Mucosa of descending colon (tissue), 3 donors: ENCODE measurements around the gene WDR36. TPM values are rescaled to one million over a fixed set of nuclear protein-coding genes. Genes with fewer than 3 reads are reported as not detected.

ENCODE experiments used
- ATAC-seq: fragments of 200-7000 bp; cut with Tn5 transposase; one replicate; pipeline ENCODE4 v1.9.1; 2020; ENCODE audit warnings: mild to moderate bottlenecking, moderate library complexity
- DNase-seq, 3 donors: peaks; one replicate each; pipeline ENCODE4 v3.0.0-alpha.2; 2020
- H3K36me3 ChIP-seq: fragments of 200-600 bp; one replicate; pipeline ENCODE4 v1.8.0; 2021; ENCODE audit warnings: low read depth, mild to moderate bottlenecking
- H3K4me1 ChIP-seq: fragments of 200-600 bp; one replicate; pipeline ENCODE4 v1.8.0; 2021; ENCODE audit warnings: low read depth, mild to moderate bottlenecking
- H3K4me3 ChIP-seq: fragments of 200-600 bp; one replicate; pipeline ENCODE4 v1.8.0; 2021; ENCODE audit warnings: mild to moderate bottlenecking
- H3K9me3 ChIP-seq: fragments of 200-600 bp; one replicate; pipeline ENCODE4 v1.8.0; 2021; ENCODE audit warnings: mild to moderate bottlenecking
- CTCF ChIP-seq: fragments of 200-600 bp; IDR thresholded peaks from one replicate; pipeline ENCODE4 v1.8.0; 2022; ENCODE audit warnings: antibody characterized with exemption, mild to moderate bottlenecking
- intact Hi-C, 2 donors: fragments of 100-400 bp; cut with DNase I in 1 of 2; cut with micrococcal nuclease in 1 of 2; formaldehyde crosslinking; loops; one replicate each; pipeline versions ENCODE4 v1.11.0 to v1.11.1; 2022; cut with DNase I, micrococcal nuclease
- total RNA-seq, 3 donors: library from RNA; stranded (reverse); fragmentation: NEBNext Ultra II Directional in 2 of 3; extraction: Animal tissue kit (Norgen Biotek cat#: 25700) in 2 of 3; gene quantifications; one replicate each; pipeline versions ENCODE4 v1.2.1 to v1.2.4, GENCODE V29; 2021 to 2023
- donor health status: DM: no; HTN: no; CAD: no; lungs with moderate emphysema.
- donor health status: DM: no; HTN: no; CAD: no.
- donor health status: DM: no; HTN: yes; CAD: no.

The WDR36 gene
- total RNA-seq, 3 donors from 2014 or later: 17.1 to 22.4 (median 17.3) TPM

GRCh38 chr5:111121926-111122325 is 29.8 kb downstream of the WDR36 start:
- Histone ChIP-seq H3K4me3 (no peak overlapping the region), H3K9me3 (no peaks in the 10 kb centered on the region), H3K36me3 (no peaks in the 10 kb centered on the region), H3K4me1 (no peaks in the 10 kb centered on the region)
- ATAC-seq (no peak), DNase-seq (no peak)
- intact Hi-C loops: no loop called here
- TF ChIP-seq CTCF: no peak

GRCh38 chr5:111122398-111122797 is 30.2 kb downstream of the WDR36 start:
- Histone ChIP-seq H3K36me3 (no peaks in the 10 kb centered on the region), H3K4me3 (no peak overlapping the region), H3K4me1 (no peaks in the 10 kb centered on the region), H3K9me3 (no peaks in the 10 kb centered on the region)
- DNase-seq: no peak
- no peak for TF ChIP-seq CTCF
- no peak for ATAC-seq
- intact Hi-C loops: no loop called here

GRCh38 chr5:111124793-111125192 is 32.6 kb downstream of the WDR36 start:
- H3K4me3 ChIP-seq: no peak overlapping the region
- DNase-seq (no peak), ATAC-seq (no peak)
- H3K4me1 ChIP-seq: no peaks in the 10 kb centered on the region
- H3K36me3 ChIP-seq: no peaks in the 10 kb centered on the region
- TF ChIP-seq CTCF: no peak
- no peaks in the 10 kb centered on the region for H3K9me3 ChIP-seq
- intact Hi-C loops: no loop called here

GRCh38 chr5:111126896-111127295 is 34.7 kb downstream of the WDR36 start:
- ATAC-seq (no peak), DNase-seq (no peak)
- Histone ChIP-seq H3K4me1 (no peaks in the 10 kb centered on the region), H3K36me3 (no peaks in the 10 kb centered on the region), H3K9me3 (no peaks in the 10 kb centered on the region), H3K4me3 (no peak overlapping the region)
- TF ChIP-seq CTCF: no peak
- intact Hi-C loops: no loop called here

GRCh38 chr5:111127453-111128195 is 35.5 kb downstream of the WDR36 start:
- DNase-seq (no peak), ATAC-seq (no peak)
- no peaks in the 10 kb centered on the region for H3K9me3 ChIP-seq
- no peak for TF ChIP-seq CTCF
- intact Hi-C loops: no loop called here
- no peak overlapping the region for H3K4me3 ChIP-seq
- H3K36me3 ChIP-seq: no peaks in the 10 kb centered on the region
- H3K4me1 ChIP-seq: no peaks in the 10 kb centered on the region
